Liver (tissue), 9 donors: ENCODE data around the gene PHC3. TPM values are rescaled to one million over a fixed set of nuclear protein-coding genes. Genes with fewer than 3 reads are reported as not detected.
A peak's percentile ranks its signal among the peaks of the same experiment; 100 is the strongest.
"Not testable (repeated sequence)": the region's sequence is repeated elsewhere in the genome, so short reads cannot be mapped to it uniquely, and the experiment has no call there.

ENCODE experiments used
- DNase-seq: peaks from one replicate; pipeline ENCODE4 v3.0.0-alpha.2; 2017; ENCODE audit warnings: low spot score
- H3K27ac ChIP-seq, 2 donors: one replicate each; pipeline ENCODE4 v1.7.0; 2013; ENCODE audit warnings: inconsistent platforms in 2 of 2, low read length in 2 of 2, control low read depth in 1 of 2, low read depth in 1 of 2, mild to moderate bottlenecking in 1 of 2
- H3K27me3 ChIP-seq, 4 donors: one replicate each; pipeline versions ENCODE4 v1.6.1 to v1.7.0; 2013; ENCODE audit warnings: low read length in 3 of 4, inconsistent platforms in 1 of 4, mild to moderate bottlenecking in 1 of 4, moderate library complexity in 1 of 4; ENCODE audit not compliant: control insufficient read depth in 4 of 4, insufficient read depth in 4 of 4
- H3K36me3 ChIP-seq, 4 donors: one replicate each; pipeline versions ENCODE4 v1.6.1 to v1.7.0; 2013; ENCODE audit warnings: low read length in 3 of 4, mild to moderate bottlenecking in 3 of 4, low read depth in 1 of 4, moderate library complexity in 1 of 4; ENCODE audit not compliant: control insufficient read depth in 4 of 4, insufficient read depth in 3 of 4
- H3K4me1 ChIP-seq, 4 donors: one replicate each; pipeline versions ENCODE4 v1.6.1 to v1.7.0; 2013; ENCODE audit warnings: low read length in 3 of 4, mild to moderate bottlenecking in 3 of 4, moderate library complexity in 1 of 4; ENCODE audit not compliant: control insufficient read depth in 4 of 4, insufficient read depth in 4 of 4
- H3K4me3 ChIP-seq, 3 donors: one replicate each; pipeline versions ENCODE4 v1.6.1 to v1.7.0; 2013; ENCODE audit warnings: low read length in 3 of 3, control low read depth in 1 of 3, low read depth in 1 of 3, mild to moderate bottlenecking in 1 of 3
- H3K9ac ChIP-seq, 2 donors: one replicate each; pipeline ENCODE4 v1.7.0; 2013; ENCODE audit warnings: low read length in 2 of 2, mild to moderate bottlenecking in 2 of 2, moderate library complexity in 2 of 2, control low read depth in 1 of 2, low read depth in 1 of 2
- H3K9me3 ChIP-seq, 4 donors: one replicate each; pipeline versions ENCODE4 v1.6.1 to v1.7.0; 2013; ENCODE audit warnings: low read length in 3 of 4; ENCODE audit not compliant: control insufficient read depth in 4 of 4
- EGR1 ChIP-seq, 2 donors: IDR thresholded peaks; 2 replicates each; pipeline ENCODE4 v1.6.1; 2016 to 2018; ENCODE audit warnings: antibody characterized with exemption in 2 of 2, low read depth in 2 of 2
- FOXA2 ChIP-seq: IDR thresholded peaks from 2 replicates; pipeline ENCODE4 v1.6.1; 2016; ENCODE audit warnings: antibody characterized with exemption
- HNF4A ChIP-seq, 2 donors: conservative IDR thresholded peaks; 2 replicates each; pipeline ENCODE4 v1.6.1; 2016; ENCODE audit warnings: antibody characterized with exemption in 2 of 2, mild to moderate bottlenecking in 2 of 2
- HNF4G ChIP-seq: IDR thresholded peaks from 2 replicates; pipeline ENCODE4 v1.6.1; 2016; ENCODE audit warnings: antibody characterized with exemption
- JUND ChIP-seq, 2 donors: IDR thresholded peaks; 2 replicates each; pipeline ENCODE4 v1.6.1; 2016; ENCODE audit warnings: antibody characterized with exemption in 2 of 2
- RAD21 ChIP-seq, 2 donors: IDR thresholded peaks; 2 replicates each; pipeline ENCODE4 v1.6.1; 2016; ENCODE audit warnings: antibody characterized with exemption in 2 of 2, mild to moderate bottlenecking in 2 of 2
- RXRA ChIP-seq, 2 donors: IDR thresholded peaks; 2 replicates each; pipeline ENCODE4 v1.6.1; 2017 to 2018; ENCODE audit warnings: antibody characterized with exemption in 2 of 2, mild to moderate bottlenecking in 1 of 2
- SP1 ChIP-seq: IDR thresholded peaks from 2 replicates; pipeline ENCODE4 v1.6.1; 2018; ENCODE audit warnings: antibody characterized with exemption, mild to moderate bottlenecking
- YY1 ChIP-seq: IDR thresholded peaks from 2 replicates; pipeline ENCODE4 v1.6.1; 2016; ENCODE audit warnings: antibody characterized with exemption, mild to moderate bottlenecking
- WGBS: extraction: QIAGEN DNeasy Blood & Tissue Kit; methylation state at CpG from one replicate; pipeline ENCODE4 v1.1.7; 2013; 5-methylcytosine and 5-hydroxymethylcytosine counted together
- polyA plus RNA-seq, 2 donors: library from polyadenylated mRNA; stranded (reverse) in 1 of 2; unstranded in 1 of 2; fragments of 200-250 nt in 1 of 2; fragments of >200 nt in 1 of 2; fragmentation: Nextera tagmentation in 1 of 2; extraction: Ambion mirVana in 1 of 2; gene quantifications; one replicate each; pipeline versions ENCODE4 v1.2.1 to v1.2.3, GENCODE V29; 2013 to 2015
- total RNA-seq, 2 donors: library from RNA; depleted of rRNA; stranded (reverse); fragments of >200 nt; gene quantifications; one replicate each; pipeline ENCODE4 v1.2.3, GENCODE V29; 2014
- TF ChIP-seq, protein P1 (sequence below): IDR thresholded peaks from 2 replicates; pipeline ENCODE4 v1.6.1; 2016; ENCODE audit warnings: antibody characterized with exemption
- TF ChIP-seq, protein P2 (sequence below): IDR thresholded peaks from 2 replicates; pipeline ENCODE4 v1.6.1; 2016; ENCODE audit warnings: antibody characterized with exemption
- TF ChIP-seq, protein P3 (sequence below): IDR thresholded peaks from 2 replicates; pipeline ENCODE4 v1.6.1; 2016; ENCODE audit warnings: antibody characterized with exemption, mild to moderate bottlenecking
- TF ChIP-seq, protein P4 (sequence below): IDR thresholded peaks from 2 replicates; pipeline ENCODE4 v1.6.1; 2016; ENCODE audit warnings: antibody characterized with exemption
- TF ChIP-seq, protein P5 (sequence below): fragments of 150-350 bp; IDR thresholded peaks from 2 replicates; pipeline ENCODE4 v1.5.1; 2017; ENCODE audit warnings: improper control_type of control experiment, low read depth, low read length; ENCODE audit not compliant: missing input control
- donor health status: healthy.
- donor health status: healthy.
- donor health status: healthy.
- donor health status: healthy.
- donor health status: healthy.

PHC3 gene
- total and polyA plus RNA-seq, 4 donors: 3.9 to 44.7 (median 24.2) TPM

DNA sequence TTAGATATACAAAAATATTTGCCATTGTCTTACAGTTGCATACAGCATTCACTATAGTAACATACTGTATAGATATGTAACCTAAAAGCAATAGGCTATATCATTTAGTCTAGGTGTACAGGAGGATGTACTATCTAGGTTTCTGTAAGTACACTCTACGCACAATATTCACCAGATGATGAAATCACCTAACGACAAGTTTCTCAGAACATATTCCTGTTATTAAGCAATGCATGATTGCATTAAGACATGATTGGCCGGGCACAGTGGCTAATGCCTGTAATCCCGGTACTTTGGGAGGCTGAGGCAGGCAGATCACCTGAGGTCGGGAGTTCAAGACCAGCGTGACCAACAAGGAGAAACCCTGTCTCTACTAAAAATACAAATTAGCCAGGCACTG, 26.2 kb upstream of the PHC3 start:
- no peak for TF ChIP-seq RXRA (IDR thresholded peaks at IDR 0.05)
- TF ChIP-seq, protein P1, sequence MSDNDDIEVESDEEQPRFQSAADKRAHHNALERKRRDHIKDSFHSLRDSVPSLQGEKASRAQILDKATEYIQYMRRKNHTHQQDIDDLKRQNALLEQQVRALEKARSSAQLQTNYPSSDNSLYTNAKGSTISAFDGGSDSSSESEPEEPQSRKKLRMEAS: no peak
- TF ChIP-seq FOXA2: no peak
- TF ChIP-seq, protein P2, sequence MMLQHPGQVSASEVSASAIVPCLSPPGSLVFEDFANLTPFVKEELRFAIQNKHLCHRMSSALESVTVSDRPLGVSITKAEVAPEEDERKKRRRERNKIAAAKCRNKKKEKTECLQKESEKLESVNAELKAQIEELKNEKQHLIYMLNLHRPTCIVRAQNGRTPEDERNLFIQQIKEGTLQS: no peak
- no peak for TF ChIP-seq RAD21 (IDR thresholded peaks at IDR 0.05)
- 58% methylated on average over 6 of the region's 6 CpGs for WGBS
- H3K9ac ChIP-seq: no peak overlapping the region

DNA sequence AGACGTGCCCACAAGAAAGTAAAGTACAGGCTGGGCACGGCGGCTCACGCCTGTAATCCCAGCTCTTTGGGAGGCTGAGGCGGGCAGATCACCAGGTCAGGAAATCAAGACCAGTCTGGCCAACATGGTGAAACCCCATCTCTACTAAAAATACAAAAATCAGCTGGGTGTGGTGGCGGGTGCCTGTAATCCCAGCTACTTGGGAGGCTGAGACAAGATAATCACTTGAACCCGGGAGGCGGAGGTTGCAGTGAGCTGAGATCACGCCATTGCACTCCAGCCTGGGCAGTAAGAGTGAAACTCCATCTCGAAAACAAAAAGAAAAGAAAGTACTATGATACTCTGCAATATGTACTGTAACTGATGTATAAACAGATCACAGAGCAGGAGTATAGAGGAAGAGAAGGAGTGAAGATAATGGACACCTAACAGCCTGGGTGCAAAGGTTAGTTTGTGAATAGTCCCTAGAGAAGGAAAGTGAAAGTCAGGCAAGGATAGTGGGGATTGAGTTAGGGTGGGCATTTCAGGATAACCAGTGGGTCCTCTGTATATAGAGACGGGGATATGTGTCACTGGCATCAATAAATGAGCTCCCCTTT, 24.7 kb upstream of the PHC3 start:
- H3K9me3 ChIP-seq, H3K9ac ChIP-seq, DNase-seq, H3K27me3 ChIP-seq, H3K4me3 ChIP-seq, H3K27ac ChIP-seq, H3K4me1 ChIP-seq, H3K36me3 ChIP-seq: not testable (repeated sequence)
- WGBS: 89% methylated on average over 11 of the region's 11 CpGs
- TF ChIP-seq SP1 (peak; percentile 70), YY1 (peak; percentile 40), HNF4G (peak; percentile 63), HNF4A (conservative IDR thresholded peaks at IDR 0.05) (peak; percentile 72 to 75)

More for the DNA sequence above, 26.2 kb upstream of the PHC3 start:
- Histone ChIP-seq H3K27ac (no peak overlapping the region), H3K9me3 (no peaks in the 10 kb centered on the region), H3K36me3 (no peaks in the 10 kb centered on the region), H3K4me3 (no peak overlapping the region), H3K27me3 (no peaks in the 10 kb centered on the region), H3K4me1 (peaks cover 0 to 6% (median 0%) of the 10 kb centered on the region in 4 donors)
- DNase-seq: no peak

DNA sequence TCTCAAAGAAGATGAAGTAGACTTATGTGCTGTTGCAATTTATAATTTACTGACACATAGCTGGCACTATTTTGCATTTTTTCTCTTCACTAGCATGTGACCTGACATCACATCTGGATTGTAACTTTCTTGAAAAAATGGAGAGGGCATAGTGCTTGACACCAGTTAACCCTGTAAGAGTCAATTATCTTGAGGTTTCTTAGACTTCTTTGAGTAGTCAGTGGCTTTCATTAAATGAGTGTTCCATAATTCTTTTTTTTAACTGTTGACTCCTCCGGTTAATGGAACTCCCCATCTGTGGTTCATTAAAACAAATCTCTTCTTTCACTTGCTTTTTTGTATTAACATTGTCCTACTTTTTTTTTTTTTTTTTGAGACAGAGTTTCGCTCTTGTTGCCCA, 23.8 kb upstream of the PHC3 start:
- H3K9ac ChIP-seq: no peak overlapping the region
- H3K27ac ChIP-seq: no peak overlapping the region
- no peaks in the 10 kb centered on the region for H3K27me3 ChIP-seq
- H3K4me1 ChIP-seq: peaks cover 0 to 6% (median 0%) of the 10 kb centered on the region in 4 donors
- no peak overlapping the region for H3K4me3 ChIP-seq
- no peaks in the 10 kb centered on the region for H3K9me3 ChIP-seq
- 90% methylated on average over 2 of the region's 2 CpGs for WGBS
- DNase-seq: no peak
- no peaks in the 10 kb centered on the region for H3K36me3 ChIP-seq
- TF ChIP-seq FOXA2: no peak
- TF ChIP-seq, protein P3, sequence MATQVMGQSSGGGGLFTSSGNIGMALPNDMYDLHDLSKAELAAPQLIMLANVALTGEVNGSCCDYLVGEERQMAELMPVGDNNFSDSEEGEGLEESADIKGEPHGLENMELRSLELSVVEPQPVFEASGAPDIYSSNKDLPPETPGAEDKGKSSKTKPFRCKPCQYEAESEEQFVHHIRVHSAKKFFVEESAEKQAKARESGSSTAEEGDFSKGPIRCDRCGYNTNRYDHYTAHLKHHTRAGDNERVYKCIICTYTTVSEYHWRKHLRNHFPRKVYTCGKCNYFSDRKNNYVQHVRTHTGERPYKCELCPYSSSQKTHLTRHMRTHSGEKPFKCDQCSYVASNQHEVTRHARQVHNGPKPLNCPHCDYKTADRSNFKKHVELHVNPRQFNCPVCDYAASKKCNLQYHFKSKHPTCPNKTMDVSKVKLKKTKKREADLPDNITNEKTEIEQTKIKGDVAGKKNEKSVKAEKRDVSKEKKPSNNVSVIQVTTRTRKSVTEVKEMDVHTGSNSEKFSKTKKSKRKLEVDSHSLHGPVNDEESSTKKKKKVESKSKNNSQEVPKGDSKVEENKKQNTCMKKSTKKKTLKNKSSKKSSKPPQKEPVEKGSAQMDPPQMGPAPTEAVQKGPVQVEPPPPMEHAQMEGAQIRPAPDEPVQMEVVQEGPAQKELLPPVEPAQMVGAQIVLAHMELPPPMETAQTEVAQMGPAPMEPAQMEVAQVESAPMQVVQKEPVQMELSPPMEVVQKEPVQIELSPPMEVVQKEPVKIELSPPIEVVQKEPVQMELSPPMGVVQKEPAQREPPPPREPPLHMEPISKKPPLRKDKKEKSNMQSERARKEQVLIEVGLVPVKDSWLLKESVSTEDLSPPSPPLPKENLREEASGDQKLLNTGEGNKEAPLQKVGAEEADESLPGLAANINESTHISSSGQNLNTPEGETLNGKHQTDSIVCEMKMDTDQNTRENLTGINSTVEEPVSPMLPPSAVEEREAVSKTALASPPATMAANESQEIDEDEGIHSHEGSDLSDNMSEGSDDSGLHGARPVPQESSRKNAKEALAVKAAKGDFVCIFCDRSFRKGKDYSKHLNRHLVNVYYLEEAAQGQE: no peak
- TF ChIP-seq EGR1 (IDR thresholded peaks at IDR 0.05; ENCODE audit: low read depth in 2 of 2): no peak
- TF ChIP-seq, protein P4, sequence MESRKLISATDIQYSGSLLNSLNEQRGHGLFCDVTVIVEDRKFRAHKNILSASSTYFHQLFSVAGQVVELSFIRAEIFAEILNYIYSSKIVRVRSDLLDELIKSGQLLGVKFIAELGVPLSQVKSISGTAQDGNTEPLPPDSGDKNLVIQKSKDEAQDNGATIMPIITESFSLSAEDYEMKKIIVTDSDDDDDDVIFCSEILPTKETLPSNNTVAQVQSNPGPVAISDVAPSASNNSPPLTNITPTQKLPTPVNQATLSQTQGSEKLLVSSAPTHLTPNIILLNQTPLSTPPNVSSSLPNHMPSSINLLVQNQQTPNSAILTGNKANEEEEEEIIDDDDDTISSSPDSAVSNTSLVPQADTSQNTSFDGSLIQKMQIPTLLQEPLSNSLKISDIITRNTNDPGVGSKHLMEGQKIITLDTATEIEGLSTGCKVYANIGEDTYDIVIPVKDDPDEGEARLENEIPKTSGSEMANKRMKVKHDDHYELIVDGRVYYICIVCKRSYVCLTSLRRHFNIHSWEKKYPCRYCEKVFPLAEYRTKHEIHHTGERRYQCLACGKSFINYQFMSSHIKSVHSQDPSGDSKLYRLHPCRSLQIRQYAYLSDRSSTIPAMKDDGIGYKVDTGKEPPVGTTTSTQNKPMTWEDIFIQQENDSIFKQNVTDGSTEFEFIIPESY: no peak
- TF ChIP-seq SP1: no peak
- TF ChIP-seq HNF4G: no peak
- TF ChIP-seq JUND (IDR thresholded peaks at IDR 0.05): no peak
- TF ChIP-seq, protein P5, sequence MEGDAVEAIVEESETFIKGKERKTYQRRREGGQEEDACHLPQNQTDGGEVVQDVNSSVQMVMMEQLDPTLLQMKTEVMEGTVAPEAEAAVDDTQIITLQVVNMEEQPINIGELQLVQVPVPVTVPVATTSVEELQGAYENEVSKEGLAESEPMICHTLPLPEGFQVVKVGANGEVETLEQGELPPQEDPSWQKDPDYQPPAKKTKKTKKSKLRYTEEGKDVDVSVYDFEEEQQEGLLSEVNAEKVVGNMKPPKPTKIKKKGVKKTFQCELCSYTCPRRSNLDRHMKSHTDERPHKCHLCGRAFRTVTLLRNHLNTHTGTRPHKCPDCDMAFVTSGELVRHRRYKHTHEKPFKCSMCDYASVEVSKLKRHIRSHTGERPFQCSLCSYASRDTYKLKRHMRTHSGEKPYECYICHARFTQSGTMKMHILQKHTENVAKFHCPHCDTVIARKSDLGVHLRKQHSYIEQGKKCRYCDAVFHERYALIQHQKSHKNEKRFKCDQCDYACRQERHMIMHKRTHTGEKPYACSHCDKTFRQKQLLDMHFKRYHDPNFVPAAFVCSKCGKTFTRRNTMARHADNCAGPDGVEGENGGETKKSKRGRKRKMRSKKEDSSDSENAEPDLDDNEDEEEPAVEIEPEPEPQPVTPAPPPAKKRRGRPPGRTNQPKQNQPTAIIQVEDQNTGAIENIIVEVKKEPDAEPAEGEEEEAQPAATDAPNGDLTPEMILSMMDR: no peak
- no peak for TF ChIP-seq YY1
- TF ChIP-seq, protein P2: no peak
